ENCODE data around the gene CAPN8.
A peak's percentile ranks its signal among the peaks of the same experiment; 100 is the strongest.

Gene CAPN8

GRCh38 chr1:223711747-223712193 is 46.3 kb upstream of the CAPN8 start:
- H3K4me3 ChIP-seq (ENCODE audit: low read length): peak overlapping the region; percentile 41
- no peak for DNase-seq (ENCODE audit: low read depth)
- no peak for TF ChIP-seq CTCF (conservative IDR thresholded peaks at IDR 0.05; ENCODE audit: low read depth, low read length)

GRCh38 chr1:223711173-223711572 is 45.7 kb upstream of the CAPN8 start:
- TF ChIP-seq CTCF (conservative IDR thresholded peaks at IDR 0.05; ENCODE audit: low read depth, low read length): no peak
- H3K4me3 ChIP-seq (ENCODE audit: low read length): no peak overlapping the region
- no peak for DNase-seq (ENCODE audit: low read depth)

GRCh38 chr1:223710179-223711133 is 45.0 kb upstream of the CAPN8 start:
- no peak for DNase-seq (ENCODE audit: low read depth)
- TF ChIP-seq CTCF (conservative IDR thresholded peaks at IDR 0.05; ENCODE audit: low read depth, low read length): no peak
- H3K4me3 ChIP-seq (ENCODE audit: low read length): no peak overlapping the region

GRCh38 chr1:223709598-223709997 is 44.1 kb upstream of the CAPN8 start:
- no peak for DNase-seq (ENCODE audit: low read depth)
- no peak overlapping the region for H3K4me3 ChIP-seq (ENCODE audit: low read length)
- peak; percentile 64 for TF ChIP-seq CTCF (conservative IDR thresholded peaks at IDR 0.05; ENCODE audit: low read depth, low read length)

- no peak for TF ChIP-seq CTCF (conservative IDR thresholded peaks at IDR 0.05; ENCODE audit: low read depth, low read length)
- H3K4me3 ChIP-seq (ENCODE audit: low read length): no peak overlapping the region
- DNase-seq (ENCODE audit: low read depth): no peak
Observed at GRCh38 chr1:223708651-223709268, 43.3 kb upstream of the CAPN8 start.

GRCh38 chr1:223708001-223708359 is 42.5 kb upstream of the CAPN8 start:
- TF ChIP-seq CTCF (conservative IDR thresholded peaks at IDR 0.05; ENCODE audit: low read depth, low read length): peak; percentile 36
- no peak overlapping the region for H3K4me3 ChIP-seq (ENCODE audit: low read length)
- DNase-seq (ENCODE audit: low read depth): no peak
